A673 (cell line): Measurements from ENCODE around the gene PDGFD. TPM values are rescaled to one million over a fixed set of nuclear protein-coding genes. Genes with fewer than 3 reads are reported as not detected.

Experiments
- BruUV-seq: library from RNA; stranded (reverse); fragments of 400-500 nt; replicated peaks from 2 replicates; lab custom pipeline; 2021; lab: Mats Ljungman, UMichigan
- CTCF ChIA-PET: fragments of 300-600 bp; sonication (Branson Sonifier 250); formaldehyde crosslinking; loops from one replicate; lab custom pipeline; 2022; ENCODE audit warnings: antibody characterized with exemption; lab: Charles Lee
- POLR2A ChIA-PET: fragments of 300-600 bp; sonication (Branson Sonifier 250); formaldehyde crosslinking; loops from one replicate; lab custom pipeline; 2022; ENCODE audit warnings: antibody characterized with exemption; ENCODE audit not compliant: low non-redundant PET; lab: Charles Lee
- DNase-seq: peaks from one replicate; pipeline ENCODE4 v3.0.0-alpha.2; 2015; ENCODE audit warnings: low spot score
- H3K27ac ChIP-seq: fragments of 200-600 bp; sonication (generic); 2 replicates; pipeline ENCODE4 v1.5.1; 2016; ENCODE audit warnings: mixed run types, low read depth, mild to moderate bottlenecking, mixed read lengths, antibody characterized with exemption, low read length; ENCODE audit not compliant: poor library complexity, severe bottlenecking
- H3K27me3 ChIP-seq: fragments of 200-600 bp; sonication (generic); replicated peaks from 2 replicates; pipeline ENCODE4 v1.6.1; 2017; ENCODE audit warnings: mixed run types, low read depth, mild to moderate bottlenecking, mixed read lengths, antibody characterized with exemption, low read length; ENCODE audit not compliant: insufficient read depth, poor library complexity
- H3K36me3 ChIP-seq: fragments of 200-600 bp; sonication (generic); 2 replicates; pipeline ENCODE4 v1.6.1; 2016; ENCODE audit warnings: mixed run types, mild to moderate bottlenecking, mixed read lengths, antibody characterized with exemption, low read length; ENCODE audit not compliant: insufficient read depth, poor library complexity, severe bottlenecking
- H3K4me1 ChIP-seq: fragments of 200-600 bp; sonication (generic); 2 replicates; pipeline ENCODE4 v1.6.1; 2017; ENCODE audit warnings: mixed run types, mild to moderate bottlenecking, mixed read lengths, antibody characterized with exemption, low read length; ENCODE audit not compliant: insufficient read depth, poor library complexity, severe bottlenecking
- H3K4me3 ChIP-seq: fragments of 200-600 bp; sonication (generic); 2 replicates; pipeline ENCODE4 v1.5.1; 2016; ENCODE audit warnings: low read depth, mixed run types, mild to moderate bottlenecking, mixed read lengths, low read length; ENCODE audit not compliant: poor library complexity, severe bottlenecking
- H3K9me3 ChIP-seq: fragments of 200-600 bp; sonication (generic); 2 replicates; pipeline ENCODE4 v1.6.1; 2016; ENCODE audit warnings: mixed run types, low read depth, mild to moderate bottlenecking, mixed read lengths, antibody characterized with exemption, low read length; ENCODE audit not compliant: poor library complexity, severe bottlenecking
- CTCF ChIP-seq: fragments of 300-800, 200-600 bp; sonication (generic); conservative IDR thresholded peaks from 2 replicates; pipeline ENCODE4 v1.5.1; 2017; ENCODE audit warnings: low read depth, mild to moderate bottlenecking, antibody characterized with exemption, low read length, moderate library complexity, mixed read lengths
- EZH2 ChIP-seq: fragments of 200-600 bp; sonication (generic); IDR thresholded peaks from 2 replicates; pipeline ENCODE4 v1.6.1; 2017; ENCODE audit warnings: borderline replicate concordance, low read depth, mild to moderate bottlenecking, mixed read lengths, antibody characterized with exemption, low read length; ENCODE audit not compliant: poor library complexity, severe bottlenecking
- intact Hi-C: fragments of 100-400 bp; cut with micrococcal nuclease; formaldehyde crosslinking; loops from one replicate; pipeline ENCODE4 v1.10.0; 2022; ENCODE audit not compliant: unreplicated experiment
- total RNA-seq: library from RNA; stranded (reverse); gene quantifications from 2 replicates; pipeline ENCODE4 v1.2.3, GENCODE V29; 2021

PDGFD gene
- total RNA-seq, 1 experiment from 2014 or later = 6.1 TPM

DNA sequence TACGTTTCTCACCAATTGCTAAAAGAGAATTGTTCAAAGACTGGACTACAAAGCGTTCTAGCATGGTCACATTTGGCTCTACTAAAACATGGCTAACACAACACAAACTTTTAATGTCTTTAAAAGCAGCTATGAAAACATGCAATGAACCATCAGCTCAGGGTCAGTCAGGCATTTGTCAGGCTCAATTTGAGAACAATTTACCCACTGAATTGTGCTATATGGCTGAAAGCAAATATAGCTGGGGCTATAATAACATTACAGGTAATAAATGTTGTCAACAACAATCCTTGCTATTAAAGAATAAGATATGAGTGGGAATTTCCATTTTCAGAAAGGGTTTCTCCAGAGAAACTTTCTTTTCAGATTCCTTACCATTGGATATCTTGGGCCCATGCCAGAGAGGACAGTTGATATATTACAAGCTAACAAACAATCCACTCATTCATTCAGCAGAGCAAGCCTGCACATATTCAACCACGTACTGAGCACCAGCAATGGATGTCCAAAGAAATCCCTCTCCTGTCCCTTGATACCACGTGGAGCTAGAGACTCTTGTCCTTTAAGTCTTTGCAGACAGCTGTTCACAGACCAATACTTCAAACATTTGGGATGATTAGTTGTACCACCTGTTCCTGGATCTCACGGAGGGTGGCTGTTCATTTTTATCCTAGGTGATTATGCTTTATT, 210.0 kb downstream of the PDGFD start:
- no peak overlapping the region for H3K4me3 ChIP-seq
- ChIA-PET POLR2A (no interaction called here), CTCF (no interaction called here)
- H3K27me3 ChIP-seq = no peaks in the 10 kb centered on the region
- no peak overlapping the region for H3K27ac ChIP-seq
- TF ChIP-seq EZH2 (no peak), CTCF (no peak)
- no peak for DNase-seq
- no TSS peak for BruUV-seq
- H3K9me3 ChIP-seq = no peaks in the 10 kb centered on the region
- no peaks in the 10 kb centered on the region for H3K4me1 ChIP-seq
- H3K36me3 ChIP-seq = no peaks in the 10 kb centered on the region
- intact Hi-C loops = no loop called here

DNA sequence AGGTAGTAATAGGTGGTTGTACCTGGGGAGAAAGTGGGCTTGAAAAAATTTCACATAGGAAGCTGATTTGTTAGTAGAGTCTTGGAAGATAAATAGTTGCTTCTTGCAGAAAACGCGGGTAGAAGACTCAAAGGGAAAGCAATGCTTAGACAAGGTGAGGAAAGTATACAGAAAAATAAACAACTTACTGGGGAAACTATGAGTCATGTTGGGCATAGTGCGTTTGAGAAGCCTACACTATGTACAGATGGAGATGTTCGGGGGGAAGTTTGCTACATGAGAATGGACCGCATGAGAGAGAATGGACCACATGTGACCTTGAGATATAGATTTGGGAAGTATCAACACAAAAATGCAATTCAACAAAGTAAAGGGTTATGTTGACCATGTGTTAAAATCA, 214.2 kb downstream of the PDGFD start:
- no peaks in the 10 kb centered on the region for H3K36me3 ChIP-seq
- intact Hi-C loops = no loop called here
- H3K9me3 ChIP-seq = no peaks in the 10 kb centered on the region
- no peak overlapping the region for H3K4me3 ChIP-seq
- ChIA-PET POLR2A (no interaction called here), CTCF (no interaction called here)
- no peaks in the 10 kb centered on the region for H3K27me3 ChIP-seq
- no peak for DNase-seq
- BruUV-seq = no TSS peak
- H3K4me1 ChIP-seq = no peaks in the 10 kb centered on the region
- no peak for TF ChIP-seq CTCF
- TF ChIP-seq EZH2 = no peak
- H3K27ac ChIP-seq = no peak overlapping the region

GRCh38 chr11:103948187-103948763, 215.7 kb downstream of the PDGFD start:
- intact Hi-C loops = no loop called here
- no peak overlapping the region for H3K4me3 ChIP-seq
- H3K36me3 ChIP-seq = no peaks in the 10 kb centered on the region
- TF ChIP-seq EZH2 (no peak), CTCF (no peak)
- CTCF ChIA-PET = no interaction called here
- DNase-seq = no peak
- no peak overlapping the region for H3K27ac ChIP-seq
- no peaks in the 10 kb centered on the region for H3K9me3 ChIP-seq
- POLR2A ChIA-PET = no interaction called here
- no TSS peak for BruUV-seq
- H3K27me3 ChIP-seq = no peaks in the 10 kb centered on the region
- H3K4me1 ChIP-seq = no peaks in the 10 kb centered on the region
